Upper lobe of left lung (tissue), 6 donors: ENCODE data around the gene NSF. TPM values are rescaled to one million over a fixed set of nuclear protein-coding genes. Genes with fewer than 3 reads are reported as not detected.

Experiments used
- ATAC-seq, 2 donors: fragments of 200-7000 bp; cut with Tn5 transposase; one replicate each; pipeline ENCODE4 v1.9.1; 2022; ENCODE audit warnings: mild to moderate bottlenecking in 2 of 2, moderate library complexity in 2 of 2; ENCODE audit not compliant: low FRiP score in 2 of 2
- DNase-seq, 2 donors: peaks; one replicate each; pipeline ENCODE4 v3.0.0-alpha.2; 2019 to 2020
- H3K27ac ChIP-seq, 4 donors: fragments of 200-600 bp; sonication (generic); one replicate each; pipeline ENCODE4 v1.5.1; 2016 to 2019
- H3K27me3 ChIP-seq, 4 donors: fragments of 200-600 bp; sonication (generic); one replicate each; pipeline ENCODE4 v1.5.1; 2017 to 2019
- H3K36me3 ChIP-seq, 4 donors: fragments of 200-600 bp; sonication (generic); one replicate each; pipeline ENCODE4 v1.5.1; 2016 to 2019
- H3K4me1 ChIP-seq, 4 donors: fragments of 200-600 bp; sonication (generic); one replicate each; pipeline ENCODE4 v1.5.1; 2018 to 2019
- H3K4me3 ChIP-seq, 4 donors: fragments of 200-600 bp; sonication (generic); one replicate each; pipeline ENCODE4 v1.5.1; 2017 to 2019; ENCODE audit warnings: mild to moderate bottlenecking in 2 of 4, moderate library complexity in 1 of 4
- H3K9me3 ChIP-seq, 4 donors: fragments of 200-600 bp; sonication (generic); one replicate each; pipeline ENCODE4 v1.5.1; 2018 to 2019
- EP300 ChIP-seq, 4 donors: sonication (generic); formaldehyde crosslinking; IDR thresholded peaks; one replicate each; pipeline ENCODE4 v1.5.1; 2017; ENCODE audit warnings: antibody characterized with exemption in 4 of 4, control low read depth in 2 of 4
- POLR2A ChIP-seq, 4 donors: fragments of 450-650 bp; IDR thresholded peaks; one replicate each; pipeline ENCODE4 v1.5.1; 2016 to 2017; ENCODE audit warnings: antibody characterized with exemption in 4 of 4, mild to moderate bottlenecking in 2 of 4
- POLR2AphosphoS5 ChIP-seq, 2 donors: sonication (generic); formaldehyde crosslinking; IDR thresholded peaks; one replicate each; pipeline ENCODE4 v1.5.1; 2017; ENCODE audit warnings: antibody characterized with exemption in 2 of 2
- WGBS, 2 donors: methylation state at CpG; one replicate each; pipeline ENCODE4 v1.1.5; 2017 to 2018; 5-methylcytosine and 5-hydroxymethylcytosine counted together
- total RNA-seq, 6 donors: library from RNA; depleted of rRNA in 4 of 6; stranded (reverse); fragments of >200 nt in 4 of 6; gene quantifications; one replicate each; pipeline versions ENCODE4 v1.1.0 to v1.2.1, GENCODE V29; 2016 to 2021
- TF ChIP-seq, protein P1 (sequence below), 6 experiments: fragments of 450-650 bp in 4 of 6; fragments of 200-600 bp in 2 of 6; sonication (generic) in 2 of 6; IDR thresholded peaks; one replicate each; pipeline ENCODE4 v1.5.1; 2016 to 2019; ENCODE audit warnings: antibody characterized with exemption in 6 of 6
- donor health status: DM: no; HTN: no; CAD: no; lungs with moderate emphysema.
- donor health status: DM: no; HTN: yes; CAD: no; lungs with severe emphysema.

Gene NSF
- total RNA-seq, 6 donors from 2014 or later: 11.2 to 40.5 (median 25.7) TPM

GRCh38 chr17:46770818-46771560 lies 180.5 kb downstream of the NSF start:
- Histone ChIP-seq H3K27ac (peak overlapping the region; percentile 54 to 75 (median 64)), H3K9me3 (no peaks in the 10 kb centered on the region), H3K4me3 (peak overlapping the region; percentile 33 to 63 (median 54)), H3K4me1 (peaks cover 13 to 41% (median 29%) of the 10 kb centered on the region in 4 donors), H3K36me3 (no peaks in the 10 kb centered on the region), H3K27me3 (peaks cover 0 to 30% (median 7%) of the 10 kb centered on the region in 4 donors)
- WGBS, 2 donors: 0 to 12% methylated on average over 3 to 31 of the region's 73 CpGs
- ATAC-seq: peak in 1 of 2 donors; percentile 65
- DNase-seq: peak; percentile 39 to 92
- TF ChIP-seq EP300 (IDR thresholded peaks at IDR 0.05) (no peak), POLR2A (IDR thresholded peaks at IDR 0.05) (peak in 2 of 4 donors; percentile 41 to 58)

- 5 to 14% methylated on average over 9 to 25 of the region's 135 CpGs for WGBS, 2 donors
- peak in 1 of 4 donors; percentile 23 for TF ChIP-seq POLR2A (IDR thresholded peaks at IDR 0.05)
- TF ChIP-seq, protein P1, sequence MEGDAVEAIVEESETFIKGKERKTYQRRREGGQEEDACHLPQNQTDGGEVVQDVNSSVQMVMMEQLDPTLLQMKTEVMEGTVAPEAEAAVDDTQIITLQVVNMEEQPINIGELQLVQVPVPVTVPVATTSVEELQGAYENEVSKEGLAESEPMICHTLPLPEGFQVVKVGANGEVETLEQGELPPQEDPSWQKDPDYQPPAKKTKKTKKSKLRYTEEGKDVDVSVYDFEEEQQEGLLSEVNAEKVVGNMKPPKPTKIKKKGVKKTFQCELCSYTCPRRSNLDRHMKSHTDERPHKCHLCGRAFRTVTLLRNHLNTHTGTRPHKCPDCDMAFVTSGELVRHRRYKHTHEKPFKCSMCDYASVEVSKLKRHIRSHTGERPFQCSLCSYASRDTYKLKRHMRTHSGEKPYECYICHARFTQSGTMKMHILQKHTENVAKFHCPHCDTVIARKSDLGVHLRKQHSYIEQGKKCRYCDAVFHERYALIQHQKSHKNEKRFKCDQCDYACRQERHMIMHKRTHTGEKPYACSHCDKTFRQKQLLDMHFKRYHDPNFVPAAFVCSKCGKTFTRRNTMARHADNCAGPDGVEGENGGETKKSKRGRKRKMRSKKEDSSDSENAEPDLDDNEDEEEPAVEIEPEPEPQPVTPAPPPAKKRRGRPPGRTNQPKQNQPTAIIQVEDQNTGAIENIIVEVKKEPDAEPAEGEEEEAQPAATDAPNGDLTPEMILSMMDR (IDR thresholded peaks at IDR 0.05): no peak
- Histone ChIP-seq H3K9me3 (no peaks in the 10 kb centered on the region), H3K4me1 (peaks cover 13 to 41% (median 29%) of the 10 kb centered on the region in 4 donors), H3K27ac (peak overlapping the region; percentile 54 to 75 (median 64)), H3K36me3 (no peaks in the 10 kb centered on the region), H3K4me3 (peak overlapping the region; percentile 33 to 63 (median 56)), H3K27me3 (peaks cover 0 to 30% (median 7%) of the 10 kb centered on the region in 4 donors)
- DNase-seq: peak; percentile 52 to 92
- peak in 1 of 2 donors; percentile 52 for ATAC-seq
These were observed 181.3 kb downstream of the NSF start for GRCh38 chr17:46771561-46772474.

GRCh38 chr17:46772475-46773220 lies 182.2 kb downstream of the NSF start:
- Histone ChIP-seq H3K9me3 (no peaks in the 10 kb centered on the region), H3K27ac (peak overlapping the region in 2 of 4 donors; percentile 56 to 58), H3K4me3 (peak overlapping the region in 3 of 4 donors; percentile 53 to 63 (median 58)), H3K27me3 (peaks cover 0 to 30% (median 7%) of the 10 kb centered on the region in 4 donors), H3K36me3 (no peaks in the 10 kb centered on the region), H3K4me1 (peaks cover 13 to 41% (median 29%) of the 10 kb centered on the region in 4 donors)
- TF ChIP-seq EP300 (IDR thresholded peaks at IDR 0.05) (no peak), POLR2A (IDR thresholded peaks at IDR 0.05) (no peak), POLR2AphosphoS5 (IDR thresholded peaks at IDR 0.05) (no peak)
- TF ChIP-seq, protein P1 (IDR thresholded peaks at IDR 0.05): no peak
- ATAC-seq: no peak
- DNase-seq: no peak
- 16 to 21% methylated on average over 10 to 16 of the region's 16 CpGs for WGBS, 2 donors

DNA sequence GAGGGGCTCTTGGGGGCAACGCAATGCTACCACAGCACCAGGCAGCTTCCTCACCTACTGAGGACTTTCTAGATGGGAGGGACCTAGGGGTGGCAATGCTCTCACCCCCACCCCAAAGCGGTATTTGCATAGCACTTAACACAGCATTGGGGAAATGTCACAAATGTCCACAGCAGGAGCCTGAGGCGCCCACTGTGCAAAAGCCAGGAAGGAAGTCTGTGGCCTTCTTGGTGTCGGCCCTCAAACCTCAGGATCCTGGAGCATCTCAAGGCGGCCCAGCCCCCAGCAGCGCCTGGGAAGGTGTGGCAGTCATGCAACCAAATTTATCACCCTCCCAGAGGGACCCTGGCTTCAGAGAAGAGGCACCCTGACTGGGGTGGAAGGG lies 182.7 kb downstream of the NSF start:
- Histone ChIP-seq H3K4me3 (no peak overlapping the region), H3K36me3 (no peaks in the 10 kb centered on the region), H3K27me3 (peaks cover 0 to 30% (median 7%) of the 10 kb centered on the region in 4 donors), H3K9me3 (no peaks in the 10 kb centered on the region), H3K4me1 (peaks cover 13 to 41% (median 29%) of the 10 kb centered on the region in 4 donors), H3K27ac (no peak overlapping the region)
- 41 to 71% methylated on average over 3 to 6 of the region's 6 CpGs for WGBS, 2 donors
- ATAC-seq: no peak
- TF ChIP-seq, protein P1 (IDR thresholded peaks at IDR 0.05): no peak
- TF ChIP-seq EP300 (IDR thresholded peaks at IDR 0.05): no peak
- TF ChIP-seq POLR2AphosphoS5 (IDR thresholded peaks at IDR 0.05): no peak
- TF ChIP-seq POLR2A (IDR thresholded peaks at IDR 0.05): no peak
- DNase-seq: peak in 1 of 2 donors; percentile 19
